22Rv1 (cell line): ENCODE results near the gene PACRG.

ENCODE experiments used
- ZFX ChIP-seq: fragments of 450-650 bp; IDR thresholded peaks from 2 replicates; pipeline ENCODE4 v1.6.1; 2017; ENCODE audit warnings: antibody characterized with exemption, borderline replicate concordance
- TF ChIP-seq, protein P1 (sequence below): fragments of 450-650 bp; IDR thresholded peaks from 2 replicates; pipeline ENCODE4 v1.5.1; 2017; ENCODE audit warnings: mild to moderate bottlenecking

DNA sequence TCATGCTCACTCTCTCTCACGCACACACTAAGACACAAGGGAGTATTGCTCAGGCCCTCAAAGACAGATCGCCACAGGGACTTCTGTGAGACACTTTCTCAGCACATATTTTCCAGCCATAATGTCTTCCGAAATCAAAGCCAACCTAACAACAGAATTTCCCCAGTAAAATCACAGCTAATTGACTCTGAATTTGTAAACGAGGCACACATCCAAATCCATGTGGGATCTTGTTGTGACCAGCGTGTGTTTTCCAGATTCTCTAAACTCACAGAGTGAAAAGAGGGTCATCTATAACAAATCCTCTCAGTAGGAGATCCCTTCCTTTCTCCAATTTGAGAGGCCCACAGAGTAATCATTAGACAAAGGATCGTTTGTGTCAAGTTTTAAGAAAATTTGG lies 280.4 kb downstream of the PACRG start:
- TF ChIP-seq, protein P1, sequence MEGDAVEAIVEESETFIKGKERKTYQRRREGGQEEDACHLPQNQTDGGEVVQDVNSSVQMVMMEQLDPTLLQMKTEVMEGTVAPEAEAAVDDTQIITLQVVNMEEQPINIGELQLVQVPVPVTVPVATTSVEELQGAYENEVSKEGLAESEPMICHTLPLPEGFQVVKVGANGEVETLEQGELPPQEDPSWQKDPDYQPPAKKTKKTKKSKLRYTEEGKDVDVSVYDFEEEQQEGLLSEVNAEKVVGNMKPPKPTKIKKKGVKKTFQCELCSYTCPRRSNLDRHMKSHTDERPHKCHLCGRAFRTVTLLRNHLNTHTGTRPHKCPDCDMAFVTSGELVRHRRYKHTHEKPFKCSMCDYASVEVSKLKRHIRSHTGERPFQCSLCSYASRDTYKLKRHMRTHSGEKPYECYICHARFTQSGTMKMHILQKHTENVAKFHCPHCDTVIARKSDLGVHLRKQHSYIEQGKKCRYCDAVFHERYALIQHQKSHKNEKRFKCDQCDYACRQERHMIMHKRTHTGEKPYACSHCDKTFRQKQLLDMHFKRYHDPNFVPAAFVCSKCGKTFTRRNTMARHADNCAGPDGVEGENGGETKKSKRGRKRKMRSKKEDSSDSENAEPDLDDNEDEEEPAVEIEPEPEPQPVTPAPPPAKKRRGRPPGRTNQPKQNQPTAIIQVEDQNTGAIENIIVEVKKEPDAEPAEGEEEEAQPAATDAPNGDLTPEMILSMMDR = no peak
- TF ChIP-seq ZFX = no peak
